Kidney tubule cell (primary cell): ENCODE results near the gene ZDHHC3.
A peak's percentile ranks its signal among the peaks of the same experiment; 100 is the strongest.
"Not testable (repeated sequence)": the region's sequence is repeated elsewhere in the genome, so short reads cannot be mapped to it uniquely, and the experiment has no call there.

Experiments
- DNase-seq: peaks from one replicate; pipeline ENCODE4 v3.0.0-alpha.2; 2018; ENCODE audit warnings: low spot score

The ZDHHC3 gene

GRCh38 chr3:44995142-44995770, 19.3 kb upstream of the ZDHHC3 start:
- peak; percentile 29 for DNase-seq

- DNase-seq, result peak; percentile 57
Measured at GRCh38 chr3:44993471-44994205, 17.7 kb upstream of the ZDHHC3 start.

GRCh38 chr3:44992555-44993470, 16.8 kb upstream of the ZDHHC3 start:
- no peak for DNase-seq

- no peak for DNase-seq
Measured at GRCh38 chr3:44991326-44991725, 15.4 kb upstream of the ZDHHC3 start.

- no peak for DNase-seq
Measured at GRCh38 chr3:44989636-44990373, 13.8 kb upstream of the ZDHHC3 start.

- DNase-seq, result no peak
Measured at GRCh38 chr3:44989141-44989540, 13.2 kb upstream of the ZDHHC3 start.

- DNase-seq, result no peak
Measured at GRCh38 chr3:44988073-44988472, 12.1 kb upstream of the ZDHHC3 start.

GRCh38 chr3:44987332-44987731, 11.4 kb upstream of the ZDHHC3 start:
- DNase-seq, result no peak

- not testable (repeated sequence) for DNase-seq
Measured at GRCh38 chr3:44986330-44986729, 10.4 kb upstream of the ZDHHC3 start.

- no peak for DNase-seq
Measured at GRCh38 chr3:44984335-44984734, 8.4 kb upstream of the ZDHHC3 start.

GRCh38 chr3:44983484-44983941, 7.5 kb upstream of the ZDHHC3 start:
- no peak for DNase-seq

- DNase-seq, result no peak
Measured at GRCh38 chr3:44982817-44983216, 6.8 kb upstream of the ZDHHC3 start.

- no peak for DNase-seq
Measured at GRCh38 chr3:44981751-44982150, 5.8 kb upstream of the ZDHHC3 start.

- peak; percentile 75 for DNase-seq
Measured at GRCh38 chr3:44981220-44981619, 5.2 kb upstream of the ZDHHC3 start.

GRCh38 chr3:44974416-44974815, 1.6 kb downstream of the ZDHHC3 start:
- no peak for DNase-seq

GRCh38 chr3:44970926-44971490, 5.0 kb downstream of the ZDHHC3 start:
- peak; percentile 20 for DNase-seq

GRCh38 chr3:44969828-44970179, 6.2 kb downstream of the ZDHHC3 start:
- DNase-seq, result no peak

GRCh38 chr3:44969154-44969827, 6.7 kb downstream of the ZDHHC3 start:
- no peak for DNase-seq

- no peak for DNase-seq
Measured at GRCh38 chr3:44968447-44968858, 7.5 kb downstream of the ZDHHC3 start.

GRCh38 chr3:44966795-44967278, 9.1 kb downstream of the ZDHHC3 start:
- DNase-seq, result peak; percentile 49

GRCh38 chr3:44965165-44965564, 10.8 kb downstream of the ZDHHC3 start:
- no peak for DNase-seq
